OCI-LY3 (cell line): Measurements from ENCODE around the gene C4orf17.

Experiments used
- H2AFZ ChIP-seq: fragments of 200-600, 300-600 bp; shearing (Covaris generic); 2 replicates; pipeline ENCODE4 v1.6.0; 2014; ENCODE audit warnings: antibody characterized with exemption, low read depth, low read length
- H3K27ac ChIP-seq: fragments of 200-600, 300-600 bp; sonication (generic); 2 replicates; pipeline ENCODE4 v1.5.1; 2014; ENCODE audit warnings: mild to moderate bottlenecking, low read length, moderate library complexity, mixed read lengths
- H3K27me3 ChIP-seq: fragments of 200-600, 300-600 bp; sonication (generic); 2 replicates; pipeline ENCODE4 v1.6.1; 2014; ENCODE audit warnings: low read depth, low read length, mixed read lengths
- H3K36me3 ChIP-seq: fragments of 200-600, 300-600 bp; sonication (generic); replicated peaks from 2 replicates; pipeline ENCODE3; 2014; ENCODE audit warnings: low read depth, low read length, mixed read lengths
- H3K4me1 ChIP-seq: fragments of 300-600, 200-600 bp; sonication (generic); 2 replicates; pipeline ENCODE4 v1.6.1; 2014; ENCODE audit warnings: low read length, mixed read lengths
- H3K4me2 ChIP-seq: fragments of 200-600, 300-600 bp; sonication (generic); 2 replicates; pipeline ENCODE4 v1.6.1; 2014; ENCODE audit warnings: low read length, mixed read lengths
- H3K4me3 ChIP-seq: fragments of 300-600, 200-600 bp; sonication (generic); 2 replicates; pipeline ENCODE4 v1.5.1; 2014; ENCODE audit warnings: antibody characterized with exemption, mild to moderate bottlenecking, low read length, moderate library complexity
- H3K79me2 ChIP-seq: fragments of 300-600, 200-600 bp; shearing (Covaris generic); 2 replicates; pipeline ENCODE4 v1.6.1; 2014; ENCODE audit warnings: mild to moderate bottlenecking, low read length, mixed read lengths
- H3K9ac ChIP-seq: fragments of 300-600, 200-600 bp; shearing (Covaris generic); 2 replicates; pipeline ENCODE4 v1.6.0; 2014; ENCODE audit warnings: mild to moderate bottlenecking, low read length, moderate library complexity
- H3K9me3 ChIP-seq: fragments of 200-600, 300-600 bp; shearing (Covaris generic); 2 replicates; pipeline ENCODE4 v1.6.1; 2014; ENCODE audit warnings: low read length, mixed read lengths; ENCODE audit not compliant: insufficient read depth
- H4K20me1 ChIP-seq: fragments of 200-600, 300-600 bp; sonication (generic); 2 replicates; pipeline ENCODE4 v1.6.1; 2016; ENCODE audit warnings: low read length, mixed read lengths; ENCODE audit not compliant: insufficient read depth
- EZH2phosphoT487 ChIP-seq: fragments of 200-600 bp; shearing (Covaris generic); IDR thresholded peaks from 2 replicates; pipeline ENCODE4 v1.6.1; 2018; ENCODE audit warnings: antibody characterized with exemption, mixed run types, low read depth
- TF ChIP-seq, protein P1 (sequence below): fragments of 200-600, 300-600 bp; sonication (generic); IDR thresholded peaks from 2 replicates; pipeline ENCODE4 v1.5.1; 2014; ENCODE audit warnings: antibody characterized with exemption, low read length, low read depth

The C4orf17 gene

DNA sequence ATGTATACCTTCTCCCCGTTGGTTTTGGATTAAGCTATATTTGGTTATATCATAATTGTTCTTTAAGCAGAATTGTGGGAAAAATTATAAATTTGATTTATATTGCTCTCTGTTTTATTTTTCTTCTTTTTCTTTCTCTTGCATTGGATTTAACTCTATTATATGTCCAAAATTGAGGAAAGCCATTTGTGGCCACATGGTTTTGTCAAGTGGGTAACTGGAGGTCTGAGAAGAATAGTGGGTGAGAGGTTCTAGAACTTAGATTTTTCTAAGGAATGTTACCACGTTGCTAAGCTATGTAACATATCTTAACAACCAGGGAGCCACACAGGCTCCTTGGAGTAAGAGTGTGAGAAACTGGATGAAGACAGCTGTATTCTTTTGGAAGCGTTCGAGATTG is at the start of gene C4orf17:
TSS of gene C4orf17 (plus strand) at position 301 of the 400 bp plus-strand sequence. CDS start 2,061 bp downstream, outside the sequence.
- Histone ChIP-seq H2AFZ (no peak within 1 kb of the TSS), H3K27ac (no peak within 1 kb of the TSS), H4K20me1 (no peaks in the 10 kb centered on the region), H3K79me2 (no peaks in the 10 kb centered on the region), H3K36me3 (no peaks in the 10 kb centered on the region), H3K4me3 (no peak within 1 kb of the TSS), H3K4me1 (no peaks in the 10 kb centered on the region), H3K9ac (no peak within 1 kb of the TSS), H3K9me3 (no peaks in the 10 kb centered on the region), H3K4me2 (no peak within 1 kb of the TSS), H3K27me3 (no peaks in the 10 kb centered on the region)
- TF ChIP-seq EZH2phosphoT487, result no peak
- TF ChIP-seq, protein P1, sequence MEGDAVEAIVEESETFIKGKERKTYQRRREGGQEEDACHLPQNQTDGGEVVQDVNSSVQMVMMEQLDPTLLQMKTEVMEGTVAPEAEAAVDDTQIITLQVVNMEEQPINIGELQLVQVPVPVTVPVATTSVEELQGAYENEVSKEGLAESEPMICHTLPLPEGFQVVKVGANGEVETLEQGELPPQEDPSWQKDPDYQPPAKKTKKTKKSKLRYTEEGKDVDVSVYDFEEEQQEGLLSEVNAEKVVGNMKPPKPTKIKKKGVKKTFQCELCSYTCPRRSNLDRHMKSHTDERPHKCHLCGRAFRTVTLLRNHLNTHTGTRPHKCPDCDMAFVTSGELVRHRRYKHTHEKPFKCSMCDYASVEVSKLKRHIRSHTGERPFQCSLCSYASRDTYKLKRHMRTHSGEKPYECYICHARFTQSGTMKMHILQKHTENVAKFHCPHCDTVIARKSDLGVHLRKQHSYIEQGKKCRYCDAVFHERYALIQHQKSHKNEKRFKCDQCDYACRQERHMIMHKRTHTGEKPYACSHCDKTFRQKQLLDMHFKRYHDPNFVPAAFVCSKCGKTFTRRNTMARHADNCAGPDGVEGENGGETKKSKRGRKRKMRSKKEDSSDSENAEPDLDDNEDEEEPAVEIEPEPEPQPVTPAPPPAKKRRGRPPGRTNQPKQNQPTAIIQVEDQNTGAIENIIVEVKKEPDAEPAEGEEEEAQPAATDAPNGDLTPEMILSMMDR, result no peak

DNA sequence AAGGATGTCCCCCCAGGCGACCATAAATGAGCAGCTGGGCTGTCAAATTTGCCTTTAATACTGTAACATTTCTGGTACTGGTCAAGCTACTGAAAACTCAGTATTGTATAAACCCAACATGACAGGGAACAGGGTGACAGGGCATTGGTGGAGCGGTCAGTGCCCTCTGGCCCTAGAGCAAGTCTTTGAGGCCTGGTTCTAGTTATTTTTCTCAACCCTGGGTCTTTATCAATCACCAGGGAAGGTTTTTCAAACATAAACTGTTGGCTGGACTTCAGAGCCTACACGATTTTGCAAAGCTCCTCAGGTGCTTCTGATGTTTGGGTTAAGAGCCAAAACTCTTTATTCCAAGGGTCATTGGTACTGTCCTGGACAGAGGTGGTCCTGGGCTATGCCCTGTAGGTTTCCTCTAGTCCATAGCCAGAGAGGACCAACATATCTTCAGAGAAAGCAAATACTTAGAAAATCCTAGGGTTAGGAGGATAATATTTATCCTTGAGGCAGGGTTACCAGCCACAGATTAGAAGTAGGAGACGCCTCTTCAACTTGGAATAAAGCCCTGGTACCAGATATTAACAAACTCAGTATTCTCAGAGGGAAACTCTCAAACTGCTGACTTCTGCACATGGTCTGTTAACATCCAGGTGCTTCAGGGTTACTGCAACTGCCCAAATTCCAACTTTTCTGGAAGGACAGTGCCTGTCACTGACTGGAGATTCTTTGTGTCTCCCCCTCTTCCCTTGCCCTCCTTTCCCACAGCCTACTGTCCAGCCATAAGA is 49.0 kb upstream of the C4orf17 start:
- Histone ChIP-seq H3K4me2 (no peak overlapping the region), H3K36me3 (no peaks in the 10 kb centered on the region), H3K4me3 (no peak overlapping the region), H3K79me2 (no peaks in the 10 kb centered on the region), H3K27me3 (no peaks in the 10 kb centered on the region), H2AFZ (no peak overlapping the region), H3K9me3 (no peaks in the 10 kb centered on the region), H3K9ac (no peak overlapping the region), H3K27ac (no peak overlapping the region), H3K4me1 (peaks cover 7% of the 10 kb centered on the region), H4K20me1 (no peaks in the 10 kb centered on the region)
- TF ChIP-seq, protein P1, result no peak
- no peak for TF ChIP-seq EZH2phosphoT487

DNA sequence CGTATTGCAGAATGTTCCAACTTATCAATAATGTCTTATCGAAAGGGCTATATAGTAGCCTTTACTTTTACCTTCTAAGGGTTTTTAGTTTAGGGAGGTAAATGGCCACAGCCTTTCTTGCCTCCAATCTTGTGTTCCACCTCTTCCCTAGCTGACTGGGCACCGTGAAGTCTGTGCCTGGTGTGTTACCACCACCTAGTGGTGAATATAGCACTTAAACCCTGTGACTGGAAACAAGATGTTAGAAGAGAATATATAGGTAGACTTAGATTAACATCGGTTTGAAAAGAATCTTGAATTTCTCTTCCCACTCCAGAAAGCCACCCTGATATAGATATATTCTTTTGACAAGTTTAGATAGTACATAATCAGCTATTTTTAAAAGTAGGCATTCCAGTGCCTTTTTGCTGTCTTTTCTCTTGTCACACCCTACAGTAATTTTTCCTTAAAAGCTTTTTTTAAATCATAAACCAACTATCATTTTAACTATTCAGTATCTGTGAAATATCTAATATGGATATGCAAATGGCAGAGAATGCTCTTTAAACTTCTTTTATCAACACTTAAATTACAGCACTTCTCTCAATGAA is 47.9 kb upstream of the C4orf17 start:
- Histone ChIP-seq H3K4me2 (no peak overlapping the region), H3K4me3 (no peak overlapping the region), H3K79me2 (no peaks in the 10 kb centered on the region), H3K4me1 (peaks cover 7% of the 10 kb centered on the region), H3K36me3 (no peaks in the 10 kb centered on the region), H2AFZ (no peak overlapping the region), H3K9ac (no peak overlapping the region), H3K27me3 (no peaks in the 10 kb centered on the region), H3K9me3 (no peaks in the 10 kb centered on the region), H4K20me1 (no peaks in the 10 kb centered on the region), H3K27ac (no peak overlapping the region)
- no peak for TF ChIP-seq EZH2phosphoT487
- TF ChIP-seq, protein P1, result peak; percentile 87

DNA sequence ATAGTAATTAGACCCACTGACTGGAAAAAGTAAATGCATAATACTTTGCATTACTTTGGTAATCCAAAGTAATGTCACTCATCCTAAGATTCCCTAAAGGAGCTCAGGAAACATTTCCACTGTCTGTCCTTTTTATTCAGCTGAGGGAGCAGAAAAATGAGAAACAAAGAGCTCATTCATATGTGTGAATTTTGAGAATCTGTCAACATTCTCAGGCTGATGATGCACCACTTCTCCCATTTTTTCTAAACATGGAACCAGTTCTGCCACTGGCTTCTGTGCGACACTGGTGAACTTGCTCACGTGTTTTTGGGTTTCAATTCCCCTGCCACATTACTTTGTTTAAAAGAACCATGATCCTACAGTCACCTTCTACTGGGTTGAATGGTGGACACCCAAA is 47.3 kb upstream of the C4orf17 start:
- H3K9ac ChIP-seq, result no peak overlapping the region
- H4K20me1 ChIP-seq, result no peaks in the 10 kb centered on the region
- TF ChIP-seq EZH2phosphoT487, result no peak
- TF ChIP-seq, protein P1, result no peak
- peak overlapping the region; percentile 3; the same call in 1 of the 2 replicates for H3K4me2 ChIP-seq
- H3K9me3 ChIP-seq, result no peaks in the 10 kb centered on the region
- H3K27ac ChIP-seq, result no peak overlapping the region
- H3K79me2 ChIP-seq, result no peaks in the 10 kb centered on the region
- H3K27me3 ChIP-seq, result no peaks in the 10 kb centered on the region
- no peaks in the 10 kb centered on the region for H3K36me3 ChIP-seq
- H2AFZ ChIP-seq, result no peak overlapping the region
- H3K4me3 ChIP-seq, result no peak overlapping the region
- peaks cover 7% of the 10 kb centered on the region for H3K4me1 ChIP-seq
